Naive thymus-derived CD8-positive, alpha-beta T cell (primary cell): ENCODE results near the gene OSR1. TPM values are rescaled to one million over a fixed set of nuclear protein-coding genes. Genes with fewer than 3 reads are reported as not detected.

ENCODE experiments used
- ATAC-seq, 2 donors: fragments of 150-1000 bp; cut with Tn5 transposase in 1 of 2; sonication (Bioruptor Pico), chemical (Tn5 transposase) in 1 of 2; 1 replicate in 1 of 2; 2 replicates in 1 of 2; pipeline ENCODE4 v1.10.0; 2021; ENCODE audit warnings: mild to moderate bottlenecking in 2 of 2, moderate library complexity in 2 of 2
- POLR2A ChIA-PET: fragments of 350-600 bp; sonication (Branson Sonifier 250); formaldehyde crosslinking; loops from one replicate; lab custom pipeline; 2021; ENCODE audit warnings: antibody characterized with exemption; lab: Charles Lee
- DNase-seq, 10 donors: peaks; one replicate each; pipeline versions ENCODE4 v3.0.0 to v3.0.0-alpha.2; 2020 to 2022
- H3K27ac Mint-ChIP-seq, 10 donors: one replicate each; pipeline ENCODE4 v1.8.0; 2020 to 2022; ENCODE audit warnings: mild to moderate bottlenecking in 10 of 10, mixed read lengths in 10 of 10, moderate library complexity in 4 of 10, inconsistent platforms in 1 of 10
- H3K27me3 Mint-ChIP-seq, 5 donors: one replicate each; pipeline ENCODE4 v1.8.0; 2021 to 2022; ENCODE audit warnings: mixed read lengths in 5 of 5
- H3K36me3 Mint-ChIP-seq, 3 donors: one replicate each; pipeline ENCODE4 v1.8.0; 2020 to 2022; ENCODE audit warnings: mixed read lengths in 3 of 3, mild to moderate bottlenecking in 2 of 3, inconsistent platforms in 1 of 3
- H3K4me1 Mint-ChIP-seq, 4 donors: one replicate each; pipeline ENCODE4 v1.8.0; 2021 to 2022; ENCODE audit warnings: mixed read lengths in 4 of 4
- H3K4me3 Mint-ChIP-seq, 10 donors: one replicate each; pipeline ENCODE4 v1.8.0; 2020 to 2022; ENCODE audit warnings: mild to moderate bottlenecking in 10 of 10, mixed read lengths in 10 of 10, moderate library complexity in 6 of 10, inconsistent platforms in 1 of 10
- H3K9me3 Mint-ChIP-seq, 9 donors: one replicate each; pipeline ENCODE4 v1.8.0; 2020 to 2022; ENCODE audit warnings: mixed read lengths in 9 of 9, mild to moderate bottlenecking in 3 of 9, inconsistent platforms in 1 of 9, moderate library complexity in 1 of 9
- polyA plus RNA-seq, 3 donors: library from polyadenylated mRNA; unstranded; fragments of 300-500 nt; fragmentation: Illumina TruSeq; gene quantifications; one replicate each; pipeline ENCODE4 v1.2.3, GENCODE V29; 2021
- total RNA-seq, 8 experiments: library from RNA in 2 of 8; stranded (reverse) in 2 of 8; gene quantifications; one replicate each; pipeline ENCODE4 v1.2.3 and lab custom pipeline; 2021 to 2026

Gene OSR1
- total and polyA plus RNA-seq, 5 experiments from 2014 or later = not detected

DNA sequence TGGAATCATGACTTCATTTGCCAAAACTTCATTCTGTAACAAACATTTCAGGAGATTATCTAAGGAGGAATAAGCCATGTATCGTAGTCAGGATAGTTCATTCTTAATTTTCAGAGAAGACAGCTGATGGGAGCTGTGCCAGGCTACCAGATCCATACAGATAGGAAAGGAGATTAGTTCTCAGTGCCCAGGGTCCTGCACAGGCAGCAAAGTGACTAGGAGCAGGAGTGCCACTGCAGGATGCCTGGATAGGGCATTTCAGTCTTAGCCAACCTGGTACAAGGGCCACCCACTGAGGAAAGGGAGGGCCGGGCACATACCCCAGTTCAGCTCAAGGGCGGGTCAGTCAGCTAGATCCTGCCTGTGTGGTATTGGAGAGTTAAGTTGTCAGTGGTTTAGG is 6.7 kb upstream of the OSR1 start:
- no peak overlapping the region for H3K4me3 Mint-ChIP-seq
- POLR2A ChIA-PET = no interaction called here
- no peaks in the 10 kb centered on the region for H3K9me3 Mint-ChIP-seq
- ATAC-seq = no peak
- H3K4me1 Mint-ChIP-seq = peaks cover 23 to 41% (median 34%) of the 10 kb centered on the region in 4 donors
- no peak overlapping the region for H3K27ac Mint-ChIP-seq
- DNase-seq = no peak
- H3K36me3 Mint-ChIP-seq = no peaks in the 10 kb centered on the region
- H3K27me3 Mint-ChIP-seq = peaks cover 5 to 37% (median 25%) of the 10 kb centered on the region in 5 donors

DNA sequence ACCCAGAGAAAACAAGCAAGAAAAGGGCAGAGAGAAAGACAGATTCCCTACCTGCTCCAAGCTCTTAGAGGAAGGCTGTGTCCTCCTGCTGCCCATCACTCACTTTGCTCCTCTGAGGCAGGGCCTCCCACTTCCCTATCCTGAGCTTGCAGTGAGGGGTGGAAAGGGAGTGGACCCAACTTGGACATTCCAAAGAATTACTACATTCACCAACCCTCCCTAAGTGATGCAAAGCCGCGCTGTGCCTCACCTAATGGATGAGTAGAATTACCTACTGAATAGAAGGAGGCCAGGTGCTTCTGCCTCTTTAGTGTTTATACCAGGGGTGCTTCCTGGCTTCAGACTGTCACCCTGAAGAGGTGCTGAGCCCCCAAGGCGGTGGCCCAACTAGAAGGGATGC is 5.6 kb upstream of the OSR1 start:
- POLR2A ChIA-PET = interaction anchor here (0.7 to 1.2 kb wide), 3 partner anchors 9 to 17 kb away, joined by 3 to 4 read pairs (median 4); no protein-coding TSS in a partner anchor
- H3K27me3 Mint-ChIP-seq = peaks cover 10 to 46% (median 28%) of the 10 kb centered on the region in 5 donors
- peak overlapping the region in 2 of 10 donors; percentile 72 to 85 for H3K27ac Mint-ChIP-seq

DNA sequence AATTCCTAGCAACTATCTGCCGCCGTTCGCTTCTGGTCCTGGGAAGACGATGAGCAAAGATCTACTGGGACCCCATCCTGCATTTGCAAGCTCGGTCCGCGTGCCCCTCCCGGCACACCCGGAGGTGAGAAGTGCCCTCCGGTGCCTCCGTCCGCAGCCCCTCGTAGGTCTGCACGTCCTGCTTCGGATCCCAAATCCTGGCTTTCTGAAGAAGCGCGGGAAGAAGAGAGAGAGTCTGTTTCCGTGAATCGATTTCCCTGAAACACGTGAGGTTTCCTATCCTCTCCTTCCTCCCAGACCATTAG is 5.0 kb upstream of the OSR1 start:
- DNase-seq (no peak), ATAC-seq (no peak)
- peaks cover 23 to 44% (median 39%) of the 10 kb centered on the region in 4 donors for H3K4me1 Mint-ChIP-seq
- POLR2A ChIA-PET = interaction anchor here (0.7 to 1.2 kb wide), 3 partner anchors 9 to 16 kb away, joined by 3 to 4 read pairs (median 4); no protein-coding TSS in a partner anchor
- H3K4me3 Mint-ChIP-seq = peak overlapping the region; percentile 88 to 97 (median 95)
- H3K36me3 Mint-ChIP-seq = no peaks in the 10 kb centered on the region
- peak overlapping the region in 7 of 10 donors; percentile 42 to 94 (median 72) for H3K27ac Mint-ChIP-seq
- H3K27me3 Mint-ChIP-seq = peaks cover 10 to 47% (median 27%) of the 10 kb centered on the region in 5 donors
- no peaks in the 10 kb centered on the region for H3K9me3 Mint-ChIP-seq

More for the DNA sequence above, 5.6 kb upstream of the OSR1 start:
- ATAC-seq (no peak), DNase-seq (no peak)
- Mint-ChIP-seq H3K9me3 (no peaks in the 10 kb centered on the region), H3K4me3 (peak overlapping the region; percentile 88 to 97 (median 95)), H3K4me1 (peaks cover 23 to 41% (median 37%) of the 10 kb centered on the region in 4 donors), H3K36me3 (no peaks in the 10 kb centered on the region)

DNA sequence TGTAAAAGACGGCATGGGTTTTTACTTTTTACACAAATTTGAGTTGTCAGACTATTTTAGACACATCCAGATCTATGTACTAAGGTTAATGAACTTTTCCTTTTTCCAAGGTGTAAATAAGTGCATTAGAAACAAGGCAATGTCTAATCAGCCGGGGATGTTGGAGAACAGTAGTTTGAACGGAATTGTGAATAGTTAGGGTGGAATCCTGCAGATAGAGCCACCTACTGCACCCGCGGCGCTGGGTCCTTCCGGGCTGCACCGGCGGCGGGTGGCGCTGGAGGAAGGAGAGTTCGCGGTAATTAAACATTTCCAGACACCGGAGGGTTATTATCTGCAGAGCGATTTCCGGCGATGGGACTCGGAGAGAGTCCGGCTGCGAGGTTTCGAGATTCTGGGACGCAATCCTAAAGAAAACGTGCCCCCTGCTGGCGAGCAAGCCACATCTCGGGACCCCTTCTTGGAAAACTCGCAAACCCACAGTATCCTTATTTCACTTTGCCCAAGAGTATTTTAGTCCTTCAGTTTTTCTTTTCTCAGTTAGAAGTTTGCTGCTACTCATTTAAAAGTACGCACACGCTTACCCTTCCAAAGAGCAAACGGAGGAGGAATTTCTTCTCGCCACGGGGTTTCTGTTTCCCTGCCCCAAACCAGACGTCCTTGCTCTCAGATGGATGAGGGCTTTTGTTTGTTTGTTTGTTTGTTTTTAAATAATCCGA is 4.5 kb upstream of the OSR1 start:
- H3K27me3 Mint-ChIP-seq = peaks cover 11 to 52% (median 29%) of the 10 kb centered on the region in 5 donors
- POLR2A ChIA-PET = interaction anchor here (1.2 to 5.3 kb wide), 2 partner anchors 15 kb away, joined by 4 to 51 read pairs; no protein-coding TSS in a partner anchor
- DNase-seq = peak in 4 of 10 donors; percentile 30 to 42 (median 37)
- peak overlapping the region; percentile 88 to 97 (median 95) for H3K4me3 Mint-ChIP-seq
- peaks cover 25 to 46% (median 42%) of the 10 kb centered on the region in 4 donors for H3K4me1 Mint-ChIP-seq
- H3K9me3 Mint-ChIP-seq = no peaks in the 10 kb centered on the region
- peak overlapping the region; percentile 42 to 94 (median 76) for H3K27ac Mint-ChIP-seq
- H3K36me3 Mint-ChIP-seq = no peaks in the 10 kb centered on the region
- peak; percentile 51 to 57 for ATAC-seq

DNA sequence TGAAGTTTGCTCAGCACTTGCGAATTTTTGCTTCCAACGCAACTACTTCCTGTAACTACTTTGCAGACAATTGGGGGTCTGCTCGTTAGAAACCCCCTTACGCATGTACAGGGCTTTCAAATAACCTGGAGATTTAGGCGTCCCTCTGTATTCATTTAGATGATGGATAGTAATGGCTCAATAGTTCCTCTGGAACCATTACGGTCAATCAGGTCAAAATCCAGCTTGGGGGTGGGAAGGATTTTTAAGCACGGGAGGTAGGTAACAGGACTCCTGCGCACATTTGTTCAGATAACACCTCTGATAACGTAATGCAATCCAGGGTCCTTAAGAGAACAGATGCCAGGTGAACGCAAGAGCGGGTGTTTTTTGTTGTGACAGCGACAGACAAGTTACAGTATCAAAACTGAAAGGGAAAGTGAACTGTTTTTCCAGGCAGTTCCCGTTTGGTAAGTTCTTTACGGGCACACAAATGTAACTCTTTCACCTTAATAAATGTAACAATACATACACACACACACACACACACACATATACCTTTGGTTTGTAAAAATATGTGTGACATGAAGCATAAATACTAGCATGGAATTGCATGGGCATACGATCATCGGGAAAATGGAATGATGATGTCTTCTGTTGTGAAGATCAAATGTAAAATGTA is 3.8 kb upstream of the OSR1 start:
- Mint-ChIP-seq H3K27ac (peak overlapping the region; percentile 35 to 94 (median 76)), H3K4me3 (peak overlapping the region; percentile 88 to 97 (median 95)), H3K36me3 (no peaks in the 10 kb centered on the region), H3K27me3 (peaks cover 18 to 59% (median 36%) of the 10 kb centered on the region in 5 donors), H3K4me1 (peaks cover 31 to 53% (median 49%) of the 10 kb centered on the region in 4 donors), H3K9me3 (no peaks in the 10 kb centered on the region)
- ATAC-seq (peak; percentile 43 to 52), DNase-seq (peak in 3 of 10 donors; percentile 31 to 56 (median 50))
- POLR2A ChIA-PET = interaction anchor here (2.4 to 5.3 kb wide), 2 partner anchors 11 to 14 kb away, joined by 7 to 51 read pairs; no protein-coding TSS in a partner anchor

DNA sequence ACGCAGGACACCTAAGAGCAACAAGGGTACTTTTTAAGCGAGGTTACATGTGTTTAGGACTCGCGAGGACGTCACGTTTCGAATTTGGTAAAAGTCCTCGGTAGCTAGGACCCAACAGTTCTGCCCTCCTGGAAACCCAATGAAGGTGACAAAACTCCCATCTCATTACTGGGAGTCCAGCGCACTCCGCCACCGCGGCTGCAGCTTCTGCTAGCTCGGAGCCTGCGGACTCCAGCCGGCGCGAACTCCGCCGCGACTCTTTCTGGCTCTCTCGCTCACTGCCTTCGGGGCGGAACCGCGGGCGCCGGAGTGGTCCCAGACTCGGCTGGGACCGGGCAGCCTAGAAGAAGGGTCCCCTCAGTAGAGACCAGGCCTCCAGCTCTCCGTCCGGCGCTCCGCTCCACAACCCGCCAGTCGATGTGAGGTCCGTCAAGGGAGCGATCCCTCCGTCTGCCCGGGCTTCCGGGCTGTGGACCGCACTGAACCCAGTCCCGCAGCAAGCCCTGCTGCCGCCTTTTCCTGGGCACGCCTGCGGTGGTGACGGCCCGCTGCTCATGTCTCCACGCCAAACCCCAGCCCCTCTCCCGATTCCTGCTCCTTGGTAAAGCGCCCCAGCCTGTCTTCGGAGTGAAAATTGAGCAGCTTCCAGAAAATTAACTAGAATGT is 3.0 kb upstream of the OSR1 start:
- POLR2A ChIA-PET = interaction anchor here (2.4 to 5.3 kb wide), 2 partner anchors 10 to 13 kb away, joined by 7 to 51 read pairs; no protein-coding TSS in a partner anchor
- H3K27ac Mint-ChIP-seq = peak overlapping the region in 9 of 10 donors; percentile 37 to 94 (median 60)
- peak overlapping the region; percentile 88 to 97 (median 95) for H3K4me3 Mint-ChIP-seq
- H3K27me3 Mint-ChIP-seq = peaks cover 26 to 67% (median 42%) of the 10 kb centered on the region in 5 donors
- H3K36me3 Mint-ChIP-seq = no peaks in the 10 kb centered on the region
- no peak for DNase-seq
- H3K9me3 Mint-ChIP-seq = no peaks in the 10 kb centered on the region
- peaks cover 38 to 61% (median 57%) of the 10 kb centered on the region in 4 donors for H3K4me1 Mint-ChIP-seq
- ATAC-seq = peak in 1 of 2 donors; percentile 19

DNA sequence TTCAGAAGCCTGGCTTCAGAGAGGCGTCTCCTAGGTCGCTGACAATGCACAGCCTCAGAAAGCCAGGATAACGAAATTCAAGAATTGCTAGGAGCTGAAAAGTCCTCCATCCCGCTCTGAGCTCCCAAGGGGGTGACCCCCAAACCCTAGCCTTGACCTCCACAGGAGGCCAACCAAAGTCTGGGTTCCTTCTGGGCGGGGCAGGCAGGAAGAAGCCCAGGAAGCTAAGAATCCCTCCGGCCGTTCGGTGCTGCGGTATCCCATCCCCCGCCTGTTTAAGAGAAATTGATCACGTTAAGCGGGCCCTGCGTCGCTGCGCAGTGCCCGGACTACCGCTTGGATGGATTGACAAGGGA is 2.5 kb upstream of the OSR1 start:
- ATAC-seq (no peak), DNase-seq (no peak)
- Mint-ChIP-seq H3K27ac (peak overlapping the region in 1 of 10 donors; percentile 68), H3K4me3 (peak overlapping the region; percentile 88 to 97 (median 95)), H3K36me3 (no peaks in the 10 kb centered on the region), H3K27me3 (peaks cover 31 to 72% (median 47%) of the 10 kb centered on the region in 5 donors), H3K4me1 (peaks cover 41 to 66% (median 62%) of the 10 kb centered on the region in 4 donors), H3K9me3 (no peaks in the 10 kb centered on the region)
- POLR2A ChIA-PET = interaction anchor here (1.2 to 5.3 kb wide), 3 partner anchors 9 to 24 kb away, joined by 4 to 51 read pairs (median 7); no protein-coding TSS in a partner anchor

DNA sequence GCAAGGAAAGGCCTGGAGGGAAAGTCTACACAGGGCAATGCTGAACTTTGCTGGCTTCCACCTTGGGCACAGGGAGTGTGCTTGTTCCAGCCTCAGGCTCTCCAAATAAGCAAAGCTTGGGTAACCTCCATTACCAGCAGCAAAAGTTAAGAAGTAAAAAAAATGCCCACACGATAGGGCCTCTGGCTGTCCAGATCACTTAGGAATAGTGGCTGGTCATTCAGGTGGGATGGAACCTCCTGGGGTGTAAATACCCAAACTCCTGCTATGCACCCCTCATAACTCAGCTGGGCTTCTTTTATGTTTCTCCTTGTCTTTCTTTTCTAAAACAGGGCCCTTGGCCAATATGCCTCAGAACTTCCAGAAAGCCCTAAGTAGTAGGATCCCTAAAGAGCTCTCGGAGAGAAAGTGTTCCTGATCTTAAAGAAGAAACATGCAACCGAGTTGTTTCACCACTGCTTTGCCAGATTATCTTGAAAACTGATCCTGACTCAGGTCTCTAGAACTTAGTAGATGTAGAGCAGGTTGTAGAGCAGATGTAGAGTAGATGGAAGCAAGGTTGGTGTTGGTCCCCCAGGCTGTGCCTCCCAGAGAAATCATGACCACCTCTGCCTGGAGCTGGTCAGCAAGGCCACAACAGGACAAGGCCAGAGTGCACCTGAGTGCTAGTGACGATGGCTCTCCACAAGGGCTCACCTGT is 2.0 kb upstream of the OSR1 start:
- Mint-ChIP-seq H3K27ac (no peak overlapping the region), H3K4me1 (peaks cover 43 to 68% (median 66%) of the 10 kb centered on the region in 4 donors), H3K9me3 (peaks cover 0 to 2% (median 0%) of the 10 kb centered on the region in 9 donors), H3K27me3 (peaks cover 35 to 77% (median 50%) of the 10 kb centered on the region in 5 donors), H3K4me3 (peak overlapping the region; percentile 88 to 97 (median 95)), H3K36me3 (no peaks in the 10 kb centered on the region)
- no peak for ATAC-seq
- POLR2A ChIA-PET = interaction anchor here (1.2 to 5.3 kb wide), 3 partner anchors 9 to 23 kb away, joined by 4 to 51 read pairs (median 7); no protein-coding TSS in a partner anchor
- no peak for DNase-seq

DNA sequence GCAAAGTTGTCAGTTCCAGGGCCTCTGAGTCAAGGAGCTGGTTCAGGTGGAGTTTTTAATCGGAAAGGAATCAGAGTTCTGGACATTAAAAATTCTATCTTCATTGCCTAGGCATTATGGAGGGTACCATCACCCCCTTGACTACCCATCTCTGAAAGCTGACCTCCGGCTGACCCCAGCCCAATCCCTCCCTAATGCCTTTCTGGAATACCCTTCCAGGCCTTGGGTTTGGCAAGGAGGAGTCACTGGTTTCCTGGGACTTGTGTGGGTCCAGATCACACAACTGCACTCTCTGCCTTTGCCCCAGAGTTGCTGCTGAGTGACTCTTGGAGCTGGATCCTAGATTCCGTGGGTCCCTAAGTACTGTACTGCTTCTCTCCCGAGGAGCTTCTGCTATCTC is 1.0 kb upstream of the OSR1 start:
- H3K36me3 Mint-ChIP-seq = peaks cover 0 to 3% (median 0%) of the 10 kb centered on the region in 3 donors
- peaks cover 0 to 2% (median 0%) of the 10 kb centered on the region in 9 donors for H3K9me3 Mint-ChIP-seq
- DNase-seq = no peak
- H3K27me3 Mint-ChIP-seq = peaks cover 42 to 87% (median 60%) of the 10 kb centered on the region in 5 donors
- no peak for ATAC-seq
- POLR2A ChIA-PET = interaction anchor here (1.2 to 5.3 kb wide), 3 partner anchors 8 to 22 kb away, joined by 4 to 51 read pairs (median 7); no protein-coding TSS in a partner anchor
- H3K4me3 Mint-ChIP-seq = peak overlapping the region in 4 of 10 donors; percentile 10 to 95 (median 48)
- no peak overlapping the region for H3K27ac Mint-ChIP-seq
- peaks cover 43 to 70% (median 66%) of the 10 kb centered on the region in 4 donors for H3K4me1 Mint-ChIP-seq

DNA sequence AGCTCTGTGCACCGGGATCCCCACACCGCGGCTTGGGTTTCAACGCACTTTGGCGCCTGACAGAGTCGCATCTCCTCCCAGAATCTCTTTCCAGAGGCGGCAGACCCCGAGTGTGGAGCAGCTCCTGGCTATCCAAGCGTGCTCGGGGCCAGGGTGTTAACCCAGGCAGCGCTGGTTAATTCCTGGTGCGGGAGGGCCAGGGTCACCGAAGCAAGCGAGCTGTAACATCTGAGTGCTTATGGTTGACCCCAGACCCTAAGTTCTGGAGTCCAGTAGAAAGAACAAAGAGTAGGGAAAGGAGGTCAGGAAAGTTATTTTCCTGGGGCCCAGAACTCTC is 566 bp upstream of the OSR1 start:
- Mint-ChIP-seq H3K27ac (no peak overlapping the region), H3K4me1 (peaks cover 43 to 70% (median 64%) of the 10 kb centered on the region in 4 donors), H3K27me3 (peaks cover 47 to 89% (median 64%) of the 10 kb centered on the region in 5 donors)

More for the DNA sequence above, 566 bp upstream of the OSR1 start:
- ATAC-seq (no peak), DNase-seq (no peak)
- H3K9me3 Mint-ChIP-seq = peaks cover 0 to 2% (median 0%) of the 10 kb centered on the region in 9 donors
- POLR2A ChIA-PET = interaction anchor here (5.3 kb wide), 1 partner anchor 11 kb away, joined by 51 read pairs; no protein-coding TSS in a partner anchor
- peak overlapping the region in 7 of 10 donors; percentile 33 to 82 (median 66) for H3K4me3 Mint-ChIP-seq
- H3K36me3 Mint-ChIP-seq = peaks cover 0 to 3% (median 0%) of the 10 kb centered on the region in 3 donors
